Lower leg skin (tissue), 3 donors: ENCODE data around the gene GLDN.
"Not testable (repeated sequence)": the region's sequence is repeated elsewhere in the genome, so short reads cannot be mapped to it uniquely, and the experiment has no call there.

Experiments
- POLR2A ChIP-seq, 2 donors: fragments of 450-650 bp; IDR thresholded peaks; one replicate each; pipeline ENCODE4 v1.6.1; 2016 to 2017; ENCODE audit warnings: antibody characterized with exemption in 2 of 2, mild to moderate bottlenecking in 1 of 2, moderate library complexity in 1 of 2
- TF ChIP-seq, protein P1 (sequence below), 3 donors: fragments of 450-650 bp; IDR thresholded peaks; one replicate each; pipeline ENCODE4 v1.5.1; 2016; ENCODE audit warnings: antibody characterized with exemption in 3 of 3, mild to moderate bottlenecking in 3 of 3, moderate library complexity in 2 of 3

DNA sequence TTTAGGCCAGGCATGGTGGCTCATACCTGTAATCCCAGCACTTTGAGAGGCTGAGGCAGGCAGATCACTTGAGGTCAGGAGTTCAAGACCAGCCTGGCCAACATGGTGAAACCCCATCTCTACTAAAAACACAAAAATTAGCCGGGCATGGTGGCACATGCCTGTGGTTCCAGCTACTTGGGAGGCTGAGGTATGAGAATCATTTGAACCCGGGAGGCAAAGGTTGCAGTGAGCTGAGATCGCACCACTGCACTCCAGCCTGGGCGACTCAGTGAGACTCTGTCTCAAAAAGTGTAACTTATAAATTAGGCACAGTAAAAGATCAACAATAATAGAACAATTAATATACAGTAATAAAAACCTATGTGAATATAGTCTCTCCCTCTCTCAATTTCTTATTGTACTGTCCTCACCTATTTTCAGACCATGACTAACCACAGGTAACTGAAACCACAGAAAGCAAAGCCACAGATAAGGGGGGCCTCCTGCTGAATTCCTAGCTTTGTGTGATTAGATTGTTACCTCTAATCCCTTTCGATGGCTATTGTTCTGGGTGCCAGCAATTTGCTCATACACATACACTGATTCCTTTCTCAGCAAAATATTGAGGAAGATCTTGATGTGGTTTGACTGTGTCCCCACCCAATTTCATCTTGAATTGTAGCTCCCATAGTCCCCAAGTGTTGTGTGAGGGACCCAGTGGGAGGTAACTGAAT lies 104.7 kb downstream of the GLDN start:
- TF ChIP-seq, protein P1, sequence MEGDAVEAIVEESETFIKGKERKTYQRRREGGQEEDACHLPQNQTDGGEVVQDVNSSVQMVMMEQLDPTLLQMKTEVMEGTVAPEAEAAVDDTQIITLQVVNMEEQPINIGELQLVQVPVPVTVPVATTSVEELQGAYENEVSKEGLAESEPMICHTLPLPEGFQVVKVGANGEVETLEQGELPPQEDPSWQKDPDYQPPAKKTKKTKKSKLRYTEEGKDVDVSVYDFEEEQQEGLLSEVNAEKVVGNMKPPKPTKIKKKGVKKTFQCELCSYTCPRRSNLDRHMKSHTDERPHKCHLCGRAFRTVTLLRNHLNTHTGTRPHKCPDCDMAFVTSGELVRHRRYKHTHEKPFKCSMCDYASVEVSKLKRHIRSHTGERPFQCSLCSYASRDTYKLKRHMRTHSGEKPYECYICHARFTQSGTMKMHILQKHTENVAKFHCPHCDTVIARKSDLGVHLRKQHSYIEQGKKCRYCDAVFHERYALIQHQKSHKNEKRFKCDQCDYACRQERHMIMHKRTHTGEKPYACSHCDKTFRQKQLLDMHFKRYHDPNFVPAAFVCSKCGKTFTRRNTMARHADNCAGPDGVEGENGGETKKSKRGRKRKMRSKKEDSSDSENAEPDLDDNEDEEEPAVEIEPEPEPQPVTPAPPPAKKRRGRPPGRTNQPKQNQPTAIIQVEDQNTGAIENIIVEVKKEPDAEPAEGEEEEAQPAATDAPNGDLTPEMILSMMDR (IDR thresholded peaks at IDR 0.05) = not testable (repeated sequence)
- TF ChIP-seq POLR2A (IDR thresholded peaks at IDR 0.05) = not testable (repeated sequence)
